BLaER1 (cell line): ENCODE results near the gene TBC1D20.
"Not testable (repeated sequence)": the region's sequence is repeated elsewhere in the genome, so short reads cannot be mapped to it uniquely, and the experiment has no call there.

ENCODE experiments used
- H3K27ac ChIP-seq: shearing (Covaris generic); formaldehyde crosslinking; 2 replicates; pipeline ENCODE4 v1.8.1; 2022
- H3K27me3 ChIP-seq: shearing (Covaris generic); formaldehyde crosslinking; 2 replicates; pipeline ENCODE4 v1.8.1; 2022
- H3K36me3 ChIP-seq: shearing (Covaris generic); formaldehyde crosslinking; 2 replicates; pipeline ENCODE4 v1.8.1; 2022
- H3K4me1 ChIP-seq: shearing (Covaris generic); formaldehyde crosslinking; 2 replicates; pipeline ENCODE4 v1.8.1; 2022
- H3K4me2 ChIP-seq: shearing (Covaris generic); formaldehyde crosslinking; 2 replicates; pipeline ENCODE4 v1.8.1; 2022
- H3K4me3 ChIP-seq: shearing (Covaris generic); formaldehyde crosslinking; 2 replicates; pipeline ENCODE4 v1.8.1; 2022
- H3K9ac ChIP-seq: shearing (Covaris generic); formaldehyde crosslinking; 2 replicates; pipeline ENCODE4 v1.8.1; 2022
- H3K9me3 ChIP-seq: shearing (Covaris generic); formaldehyde crosslinking; 2 replicates; pipeline ENCODE4 v1.8.1; 2022
- H4K20me1 ChIP-seq: shearing (Covaris generic); formaldehyde crosslinking; 2 replicates; pipeline ENCODE4 v1.8.1; 2022
- Cebpa-rat ChIP-seq: shearing (Covaris generic); IDR thresholded peaks from 2 replicates; pipeline ENCODE4 v1.8.1; 2022

TBC1D20 gene

GRCh38 chr20:396252-396618 is 66.1 kb downstream of the TBC1D20 start:
- Histone ChIP-seq H3K4me3 (no peak overlapping the region), H4K20me1 (peaks cover 30% of the 10 kb centered on the region; the same call in 1 of the 2 replicates), H3K4me2 (no peak overlapping the region), H3K27ac (no peak overlapping the region), H3K4me1 (no peaks in the 10 kb centered on the region), H3K36me3 (peaks cover 77% of the 10 kb centered on the region), H3K27me3 (no peaks in the 10 kb centered on the region), H3K9ac (no peak overlapping the region), H3K9me3 (no peaks in the 10 kb centered on the region)
- no peak for TF ChIP-seq Cebpa-rat

- H3K4me2 ChIP-seq, H3K4me1 ChIP-seq, H3K9ac ChIP-seq, H3K9me3 ChIP-seq, H3K27me3 ChIP-seq, H3K27ac ChIP-seq, H3K4me3 ChIP-seq: not testable (repeated sequence)
- Histone ChIP-seq H4K20me1 (peaks cover 50% of the 10 kb centered on the region), H3K36me3 (peaks cover 100% of the 10 kb centered on the region)
Measured at GRCh38 chr20:393296-393695, 69.0 kb downstream of the TBC1D20 start.

GRCh38 chr20:391041-391711 is 71.2 kb downstream of the TBC1D20 start:
- no peak for TF ChIP-seq Cebpa-rat

GRCh38 chr20:389220-389619 is 73.1 kb downstream of the TBC1D20 start:
- Histone ChIP-seq H3K27ac (no peak overlapping the region), H3K27me3 (no peaks in the 10 kb centered on the region), H3K4me2 (no peak overlapping the region), H3K36me3 (peaks cover 89% of the 10 kb centered on the region), H4K20me1 (peaks cover 76% of the 10 kb centered on the region), H3K4me3 (no peak overlapping the region), H3K9me3 (no peaks in the 10 kb centered on the region), H3K9ac (no peak overlapping the region), H3K4me1 (no peaks in the 10 kb centered on the region)
- no peak for TF ChIP-seq Cebpa-rat

More at GRCh38 chr20:391041-391711, 71.2 kb downstream of the TBC1D20 start:
- Histone ChIP-seq H3K4me2 (no peak overlapping the region), H3K4me1 (no peaks in the 10 kb centered on the region), H3K9ac (no peak overlapping the region), H3K27ac (no peak overlapping the region), H3K36me3 (peaks cover 100% of the 10 kb centered on the region), H3K27me3 (no peaks in the 10 kb centered on the region), H3K4me3 (no peak overlapping the region), H3K9me3 (no peaks in the 10 kb centered on the region), H4K20me1 (peaks cover 61% of the 10 kb centered on the region)

- Histone ChIP-seq H3K36me3 (peaks cover 88% of the 10 kb centered on the region), H3K9ac (no peak overlapping the region), H3K27me3 (no peaks in the 10 kb centered on the region), H3K4me3 (no peak overlapping the region), H3K9me3 (no peaks in the 10 kb centered on the region), H4K20me1 (peaks cover 82% of the 10 kb centered on the region), H3K4me2 (no peak overlapping the region), H3K4me1 (no peaks in the 10 kb centered on the region; the same call in 1 of the 2 replicates), H3K27ac (no peak overlapping the region)
- TF ChIP-seq Cebpa-rat, result no peak
Measured at GRCh38 chr20:388034-388994, 74.0 kb downstream of the TBC1D20 start.

- H4K20me1 ChIP-seq, result peaks cover 82% of the 10 kb centered on the region
- no peak overlapping the region for H3K27ac ChIP-seq
- H3K36me3 ChIP-seq, result peaks cover 80% of the 10 kb centered on the region
- H3K9me3 ChIP-seq, result no peaks in the 10 kb centered on the region
- no peak overlapping the region for H3K4me2 ChIP-seq
- peaks cover 6% of the 10 kb centered on the region for H3K4me1 ChIP-seq
- H3K9ac ChIP-seq, result no peak overlapping the region
- H3K27me3 ChIP-seq, result no peaks in the 10 kb centered on the region
- no peak overlapping the region for H3K4me3 ChIP-seq
- TF ChIP-seq Cebpa-rat, result no peak
Measured at GRCh38 chr20:387520-387919, 74.8 kb downstream of the TBC1D20 start.

- not testable (repeated sequence) for H3K9ac ChIP-seq, H3K27ac ChIP-seq, H3K4me3 ChIP-seq, H3K9me3 ChIP-seq, H3K4me2 ChIP-seq, H3K27me3 ChIP-seq
- Histone ChIP-seq H3K36me3 (peaks cover 72% of the 10 kb centered on the region), H4K20me1 (peaks cover 87% of the 10 kb centered on the region), H3K4me1 (peaks cover 12% of the 10 kb centered on the region)
Measured at GRCh38 chr20:386634-387033, 75.7 kb downstream of the TBC1D20 start.
